ENCODE data around the gene TNFAIP3. TPM values are rescaled to one million over a fixed set of nuclear protein-coding genes. Genes with fewer than 3 reads are reported as not detected.

Gene TNFAIP3
- total RNA-seq, 6 donors from 2014 or later = 35.3 to 76.4 (median 52.2) TPM

GRCh38 chr6:137846772-137847313, 20.2 kb upstream of the TNFAIP3 start:
- Histone ChIP-seq H3K36me3 (no peaks in the 10 kb centered on the region), H3K4me1 (peaks cover 2 to 6% (median 5%) of the 10 kb centered on the region in 4 donors), H3K4me3 (no peak overlapping the region), H3K27ac (peak overlapping the region; percentile 31 to 70 (median 37)), H3K27me3 (no peaks in the 10 kb centered on the region), H3K9me3 (no peaks in the 10 kb centered on the region)
- WGBS, 2 donors = 82 to 83% methylated on average over 7 of the region's 7 CpGs
- peak in 1 of 2 donors; percentile 35 for TF ChIP-seq POLR2AphosphoS5 (IDR thresholded peaks at IDR 0.05)
- TF ChIP-seq EP300 (IDR thresholded peaks at IDR 0.05) = no peak
- peak; percentile 90 to 94 for ATAC-seq (ENCODE audit: low FRiP score in 2 of 2)
- DNase-seq = peak; percentile 74 to 75

- H3K27me3 ChIP-seq = no peaks in the 10 kb centered on the region
- H3K4me3 ChIP-seq = no peak overlapping the region
- H3K4me1 ChIP-seq = peaks cover 2 to 6% (median 5%) of the 10 kb centered on the region in 4 donors
- H3K27ac ChIP-seq = peak overlapping the region in 3 of 4 donors; percentile 7 to 70 (median 31)
- WGBS, 2 donors = 86 to 91% methylated on average over 5 of the region's 5 CpGs
- H3K36me3 ChIP-seq = no peaks in the 10 kb centered on the region
- TF ChIP-seq POLR2AphosphoS5 (IDR thresholded peaks at IDR 0.05) (no peak), POLR2A (IDR thresholded peaks at IDR 0.05) (no peak), EP300 (IDR thresholded peaks at IDR 0.05) (no peak)
- TF ChIP-seq, protein P1, sequence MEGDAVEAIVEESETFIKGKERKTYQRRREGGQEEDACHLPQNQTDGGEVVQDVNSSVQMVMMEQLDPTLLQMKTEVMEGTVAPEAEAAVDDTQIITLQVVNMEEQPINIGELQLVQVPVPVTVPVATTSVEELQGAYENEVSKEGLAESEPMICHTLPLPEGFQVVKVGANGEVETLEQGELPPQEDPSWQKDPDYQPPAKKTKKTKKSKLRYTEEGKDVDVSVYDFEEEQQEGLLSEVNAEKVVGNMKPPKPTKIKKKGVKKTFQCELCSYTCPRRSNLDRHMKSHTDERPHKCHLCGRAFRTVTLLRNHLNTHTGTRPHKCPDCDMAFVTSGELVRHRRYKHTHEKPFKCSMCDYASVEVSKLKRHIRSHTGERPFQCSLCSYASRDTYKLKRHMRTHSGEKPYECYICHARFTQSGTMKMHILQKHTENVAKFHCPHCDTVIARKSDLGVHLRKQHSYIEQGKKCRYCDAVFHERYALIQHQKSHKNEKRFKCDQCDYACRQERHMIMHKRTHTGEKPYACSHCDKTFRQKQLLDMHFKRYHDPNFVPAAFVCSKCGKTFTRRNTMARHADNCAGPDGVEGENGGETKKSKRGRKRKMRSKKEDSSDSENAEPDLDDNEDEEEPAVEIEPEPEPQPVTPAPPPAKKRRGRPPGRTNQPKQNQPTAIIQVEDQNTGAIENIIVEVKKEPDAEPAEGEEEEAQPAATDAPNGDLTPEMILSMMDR (IDR thresholded peaks at IDR 0.05) = no peak
- DNase-seq = no peak
- no peaks in the 10 kb centered on the region for H3K9me3 ChIP-seq
- no peak for ATAC-seq (ENCODE audit: low FRiP score in 2 of 2)
Measured at GRCh38 chr6:137847748-137848147, 19.3 kb upstream of the TNFAIP3 start.

DNA sequence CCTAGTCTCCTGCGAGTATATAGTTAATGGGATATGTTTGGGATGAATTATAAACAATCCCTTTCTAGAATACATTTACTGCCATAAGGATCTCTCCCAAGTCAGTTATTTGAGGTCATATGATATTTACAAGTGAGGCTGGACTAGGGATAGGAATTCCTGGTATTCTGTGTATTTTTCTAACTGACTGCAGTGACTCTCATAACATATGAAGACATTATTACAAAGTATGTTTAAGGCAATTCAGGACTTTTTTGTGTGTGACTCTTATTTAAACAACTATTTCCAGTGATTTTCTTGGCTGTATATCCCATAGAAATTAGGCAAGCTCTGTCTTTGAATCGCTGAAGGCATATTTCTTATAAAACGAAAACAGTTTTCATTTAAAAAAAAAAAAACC, 18.4 kb upstream of the TNFAIP3 start:
- H3K27me3 ChIP-seq = no peaks in the 10 kb centered on the region
- DNase-seq = no peak
- H3K4me1 ChIP-seq = peaks cover 2 to 6% (median 5%) of the 10 kb centered on the region in 4 donors
- H3K27ac ChIP-seq = no peak overlapping the region
- no peak overlapping the region for H3K4me3 ChIP-seq
- no peaks in the 10 kb centered on the region for H3K9me3 ChIP-seq
- 65 to 71% methylated on average over 3 of the region's 3 CpGs for WGBS, 2 donors
- no peak for ATAC-seq (ENCODE audit: low FRiP score in 2 of 2)
- H3K36me3 ChIP-seq = no peaks in the 10 kb centered on the region
- TF ChIP-seq POLR2AphosphoS5 (IDR thresholded peaks at IDR 0.05) = no peak

DNA sequence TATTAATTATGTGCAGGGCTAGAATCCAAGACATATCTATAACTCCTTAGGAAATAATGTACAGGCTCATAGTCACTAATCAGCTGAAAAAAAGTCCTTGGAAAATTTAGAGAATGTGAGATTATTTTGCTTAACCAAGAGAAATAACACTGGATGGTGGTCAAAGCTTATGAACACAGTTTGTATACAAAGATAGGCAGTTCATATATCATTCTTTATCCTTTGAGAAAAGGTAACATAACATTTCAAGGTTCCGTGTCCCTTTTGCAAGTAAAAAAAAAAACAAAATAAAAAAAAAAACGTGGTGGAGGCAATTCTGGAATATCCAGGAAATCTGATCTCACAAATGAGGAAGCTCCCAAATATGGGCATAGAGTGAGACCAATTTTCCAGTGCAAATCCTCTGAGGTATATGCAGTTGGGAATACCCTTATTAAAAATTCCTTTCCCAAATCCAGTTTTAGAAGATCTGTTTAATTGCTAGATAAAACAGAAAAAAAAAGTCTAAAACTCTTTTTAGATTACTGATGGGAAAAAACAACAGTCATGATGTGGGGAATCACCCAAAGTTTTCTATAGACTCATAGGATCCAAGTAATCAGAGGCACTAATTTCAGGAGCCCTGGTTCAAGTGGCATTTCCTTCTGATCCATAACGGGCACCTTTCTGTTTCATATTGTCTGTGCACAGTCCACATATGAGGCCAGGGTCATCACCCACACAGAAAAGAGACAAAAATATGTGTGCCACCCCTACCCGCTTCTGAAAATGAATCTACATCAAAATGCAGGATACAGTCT, 17.7 kb upstream of the TNFAIP3 start:
- no peaks in the 10 kb centered on the region for H3K9me3 ChIP-seq
- WGBS, 2 donors = 48 to 49% methylated on average over 4 of the region's 4 CpGs
- TF ChIP-seq, protein P1 (IDR thresholded peaks at IDR 0.05) = no peak
- no peak for TF ChIP-seq POLR2A (IDR thresholded peaks at IDR 0.05)
- TF ChIP-seq EP300 (IDR thresholded peaks at IDR 0.05) = no peak
- TF ChIP-seq POLR2AphosphoS5 (IDR thresholded peaks at IDR 0.05) = no peak
- no peak overlapping the region for H3K4me3 ChIP-seq
- H3K4me1 ChIP-seq = peaks cover 2 to 6% (median 5%) of the 10 kb centered on the region in 4 donors
- H3K27me3 ChIP-seq = no peaks in the 10 kb centered on the region
- no peaks in the 10 kb centered on the region for H3K36me3 ChIP-seq
- no peak overlapping the region for H3K27ac ChIP-seq
- ATAC-seq (ENCODE audit: low FRiP score in 2 of 2) (no peak), DNase-seq (no peak)

- Histone ChIP-seq H3K36me3 (no peaks in the 10 kb centered on the region), H3K9me3 (no peaks in the 10 kb centered on the region), H3K4me1 (peaks cover 2 to 6% (median 5%) of the 10 kb centered on the region in 4 donors), H3K4me3 (no peak overlapping the region), H3K27ac (no peak overlapping the region), H3K27me3 (no peaks in the 10 kb centered on the region)
- ATAC-seq (ENCODE audit: low FRiP score in 2 of 2) (no peak), DNase-seq (no peak)
- WGBS, 2 donors = 77 to 89% methylated on average over 5 of the region's 5 CpGs
- TF ChIP-seq EP300 (IDR thresholded peaks at IDR 0.05) (no peak), POLR2AphosphoS5 (IDR thresholded peaks at IDR 0.05) (no peak), POLR2A (IDR thresholded peaks at IDR 0.05) (no peak)
- TF ChIP-seq, protein P1 (IDR thresholded peaks at IDR 0.05) = no peak
Measured at GRCh38 chr6:137849981-137850714, 16.9 kb upstream of the TNFAIP3 start.
